Mesothelial cell of epicardium (in vitro differentiated cells): ENCODE measurements around the gene EPSTI1. TPM values are rescaled to one million over a fixed set of nuclear protein-coding genes. Genes with fewer than 3 reads are reported as not detected.
A peak's percentile ranks its signal among the peaks of the same experiment; 100 is the strongest.

Source experiments
- DNase-seq, 2 experiments: peaks; one replicate each; pipeline ENCODE4 v3.0.0; 2021; ENCODE audit warnings: low spot score in 2 of 2; ENCODE audit not compliant: unreplicated experiment in 2 of 2
- H3K27ac Mint-ChIP-seq: 2 replicates; pipeline ENCODE4 v1.8.0; 2021; ENCODE audit warnings: mixed read lengths
- H3K27me3 Mint-ChIP-seq: 2 replicates; pipeline ENCODE4 v1.8.0; 2021; ENCODE audit warnings: low read depth, mixed read lengths
- H3K36me3 Mint-ChIP-seq: 2 replicates; pipeline ENCODE4 v1.8.0; 2021; ENCODE audit warnings: mixed read lengths
- H3K4me1 Mint-ChIP-seq: 2 replicates; pipeline ENCODE4 v1.8.0; 2021; ENCODE audit warnings: mixed read lengths
- H3K4me3 Mint-ChIP-seq: 2 replicates; pipeline ENCODE4 v1.8.0; 2021; ENCODE audit warnings: mild to moderate bottlenecking, moderate library complexity, mixed read lengths
- H3K9me3 Mint-ChIP-seq: 2 replicates; pipeline ENCODE4 v1.8.0; 2021; ENCODE audit warnings: mixed read lengths
- CTCF ChIP-seq: fragments of 200-600 bp; sonication (generic); IDR thresholded peaks from one replicate; pipeline ENCODE4 v1.5.0; 2021; ENCODE audit warnings: antibody characterized with exemption; ENCODE audit not compliant: unreplicated experiment
- total RNA-seq: library from RNA; stranded (reverse); gene quantifications from 3 replicates; pipeline ENCODE4 v1.2.1, GENCODE V29; 2021

The EPSTI1 gene
- total RNA-seq, 1 donor from 2014 or later, result 37.3 TPM

- Mint-ChIP-seq H3K9me3 (peaks cover 6% of the 10 kb centered on the region), H3K36me3 (peaks cover 36% of the 10 kb centered on the region), H3K27me3 (no peaks in the 10 kb centered on the region), H3K27ac (no peak overlapping the region), H3K4me1 (peaks cover 19% of the 10 kb centered on the region), H3K4me3 (no peak overlapping the region)
- TF ChIP-seq CTCF, result no peak
- DNase-seq, result no peak
Measured at GRCh38 chr13:42925626-42926025, 66.4 kb downstream of the EPSTI1 start.

- no peaks in the 10 kb centered on the region for H3K27me3 Mint-ChIP-seq
- peaks cover 19% of the 10 kb centered on the region for H3K4me1 Mint-ChIP-seq
- no peak overlapping the region for H3K27ac Mint-ChIP-seq
- H3K36me3 Mint-ChIP-seq, result peaks cover 38% of the 10 kb centered on the region
- no peak overlapping the region for H3K4me3 Mint-ChIP-seq
- no peak for TF ChIP-seq CTCF
- no peak for DNase-seq
- peaks cover 4% of the 10 kb centered on the region for H3K9me3 Mint-ChIP-seq
Measured at GRCh38 chr13:42924344-42924743, 67.7 kb downstream of the EPSTI1 start.

GRCh38 chr13:42907745-42908144 lies 84.3 kb downstream of the EPSTI1 start:
- H3K36me3 Mint-ChIP-seq, result peaks cover 20% of the 10 kb centered on the region
- H3K9me3 Mint-ChIP-seq, result no peaks in the 10 kb centered on the region
- H3K4me3 Mint-ChIP-seq, result no peak overlapping the region
- no peak for DNase-seq
- peak overlapping the region; percentile 24 for H3K27ac Mint-ChIP-seq
- H3K4me1 Mint-ChIP-seq, result peaks cover 7% of the 10 kb centered on the region
- no peaks in the 10 kb centered on the region for H3K27me3 Mint-ChIP-seq
- TF ChIP-seq CTCF, result no peak

GRCh38 chr13:42906257-42906656 lies 85.8 kb downstream of the EPSTI1 start:
- Mint-ChIP-seq H3K9me3 (no peaks in the 10 kb centered on the region), H3K4me3 (no peak overlapping the region), H3K27me3 (no peaks in the 10 kb centered on the region), H3K27ac (no peak overlapping the region), H3K36me3 (peaks cover 20% of the 10 kb centered on the region), H3K4me1 (peaks cover 7% of the 10 kb centered on the region)
- no peak for TF ChIP-seq CTCF
- DNase-seq, result no peak

- no peak for DNase-seq
- H3K9me3 Mint-ChIP-seq, result no peaks in the 10 kb centered on the region
- H3K4me3 Mint-ChIP-seq, result no peak overlapping the region
- H3K36me3 Mint-ChIP-seq, result peaks cover 17% of the 10 kb centered on the region
- no peaks in the 10 kb centered on the region for H3K27me3 Mint-ChIP-seq
- peaks cover 3% of the 10 kb centered on the region for H3K4me1 Mint-ChIP-seq
- no peak overlapping the region for H3K27ac Mint-ChIP-seq
- no peak for TF ChIP-seq CTCF
Measured at GRCh38 chr13:42905579-42905978, 86.5 kb downstream of the EPSTI1 start.

GRCh38 chr13:42899266-42899665 lies 92.8 kb downstream of the EPSTI1 start:
- peaks cover 22% of the 10 kb centered on the region for H3K4me1 Mint-ChIP-seq
- no peak for DNase-seq
- no peak overlapping the region for H3K4me3 Mint-ChIP-seq
- TF ChIP-seq CTCF, result no peak
- H3K36me3 Mint-ChIP-seq, result peaks cover 22% of the 10 kb centered on the region
- H3K9me3 Mint-ChIP-seq, result no peaks in the 10 kb centered on the region
- H3K27ac Mint-ChIP-seq, result no peak overlapping the region
- no peaks in the 10 kb centered on the region for H3K27me3 Mint-ChIP-seq
